ENCODE results near the gene CBX4. TPM values are rescaled to one million over a fixed set of nuclear protein-coding genes. Genes with fewer than 3 reads are reported as not detected.

Gene CBX4
- total and polyA plus RNA-seq, 2 of the 4 experiments (the other 2 are of a cell fraction), result 3.2 to 9.4 TPM

GRCh38 chr17:79788989-79789942 is 50.0 kb downstream of the CBX4 start:
- Histone ChIP-seq H3K18ac (ENCODE audit: low read depth, low read length) (no peak overlapping the region), H2AK9ac (replicated peaks; ENCODE audit: low read depth, low read length, poor library complexity) (no peak overlapping the region), H3K36me3 (ENCODE audit: control insufficient read depth, insufficient read depth, low read length) (peaks cover 4% of the 10 kb centered on the region), H3K4ac (ENCODE audit: low read depth, low read length) (no peak overlapping the region), H2BK15ac (ENCODE audit: low read depth, low read length) (no peak overlapping the region), H3K9ac (ENCODE audit: low read depth, low read length) (no peak overlapping the region), H2BK120ac (ENCODE audit: low read depth, low read length) (no peak overlapping the region), H3K4me1 (ENCODE audit: control insufficient read depth, insufficient read depth, low read length) (peaks cover 2% of the 10 kb centered on the region), H2BK20ac (ENCODE audit: low read depth, low read length) (no peak overlapping the region), H4K91ac (ENCODE audit: insufficient read depth, low read depth, low read length) (no peak overlapping the region), H2AFZ (replicated peaks; ENCODE audit: low read length, poor library complexity) (peak overlapping the region; percentile 83), H4K20me1 (ENCODE audit: insufficient read depth, low read length) (peaks cover 11% of the 10 kb centered on the region), H3K79me1 (ENCODE audit: low read depth in 1 of 2, low read length in 2 of 2) (0 out of 4 replicates have a peak, but pooled peaks cover 0 to under 1% of the 10 kb centered on the region in 2 experiments), H3K23ac (ENCODE audit: low read depth, low read length) (no peak overlapping the region), H3K27ac (ENCODE audit: insufficient read depth, low read length) (no peak overlapping the region), H4K8ac (ENCODE audit: low read depth in 2 of 2, low read length in 2 of 2) (no peak overlapping the region), H3K56ac (ENCODE audit: extremely low read depth, insufficient read depth, low read length) (no peak overlapping the region), H3K4me3 (ENCODE audit: insufficient read depth, low read depth, low read length) (no peak overlapping the region; the same call in 1 of the 2 replicates), H3K27me3 (ENCODE audit: control insufficient read depth, insufficient read depth, low read length) (peaks cover 37% of the 10 kb centered on the region), H2BK5ac (ENCODE audit: low read depth, low read length, poor library complexity, severe bottlenecking) (no peak overlapping the region), H3K4me2 (ENCODE audit: low read depth, low read length) (peak overlapping the region; percentile 20; the same call in 1 of the 2 replicates), H4K5ac (ENCODE audit: low read depth, low read length) (no peak overlapping the region), H3K14ac (replicated peaks; ENCODE audit: low read depth, low read length) (no peak overlapping the region), H3K9me3 (ENCODE audit: control insufficient read depth, insufficient read depth, low read length) (no peaks in the 10 kb centered on the region), H3K9me1 (ENCODE audit: insufficient read depth, low read length) (no peaks in the 10 kb centered on the region), H2AK5ac (ENCODE audit: low read depth, low read length) (no peak overlapping the region)
- no TSS peak for BruUV-seq (replicated peaks)
- dilution Hi-C loops (cut with HindIII; ENCODE audit: low sequenced_read_pairs, unreplicated experiment) (no loop called here), intact Hi-C loops (cut with micrococcal nuclease) (no loop called here), in situ Hi-C loops (cut with MboI; ENCODE audit: low sequenced_read_pairs) (loop anchor here (10.0 kb wide), 1 partner anchor 126 kb away; no protein-coding TSS in a partner anchor)
- ATAC-seq (ENCODE audit: low read depth) (no peak; the same call in 1 of the 2 replicates), DNase-seq (no peak)
- POLR2A ChIA-PET (ENCODE audit: unreplicated experiment), result no interaction called here
- 34% methylated on average over 18 of the region's 52 CpGs; no CpG with 5 or more reads in 1 of the 2 experiments for WGBS, 2 experiments (ENCODE audit: extremely low coverage in 2 of 2, insufficient read length in 1 of 2)
- CTCF ChIA-PET, result interaction anchor here (0.6 to 0.9 kb wide), 2 partner anchors 159 to 244 kb away, joined by 3 read pairs; no protein-coding TSS in a partner anchor
- no peak for TF ChIP-seq CEBPB (IDR thresholded peaks at IDR 0.05; ENCODE audit: low read depth, low read length)
- TF ChIP-seq NFE2L2 (IDR thresholded peaks at IDR 0.05; ENCODE audit: low read depth, low read length), result no peak
- TF ChIP-seq RFX5 (IDR thresholded peaks at IDR 0.05; ENCODE audit: low read depth, low read length), result no peak
- TF ChIP-seq CHD1 (IDR thresholded peaks at IDR 0.05; ENCODE audit: low read depth, low read length), result no peak
- TF ChIP-seq MXI1 (IDR thresholded peaks at IDR 0.05; ENCODE audit: borderline replicate concordance, low read depth, low read length), result no peak
- TF ChIP-seq POLR2A (IDR thresholded peaks at IDR 0.05; ENCODE audit: low read depth, low read length), result no peak
- no peak for TF ChIP-seq RAD21 (IDR thresholded peaks at IDR 0.05; ENCODE audit: low read length)
- TF ChIP-seq FOS (IDR thresholded peaks at IDR 0.05; ENCODE audit: low read depth, low read length), result no peak
- no peak for TF ChIP-seq MAFK (IDR thresholded peaks at IDR 0.05; ENCODE audit: low read depth, low read length)
- TF ChIP-seq USF2 (IDR thresholded peaks at IDR 0.05; ENCODE audit: low read depth, low read length), result no peak
- no peak for TF ChIP-seq BHLHE40 (IDR thresholded peaks at IDR 0.05; ENCODE audit: low read depth, low read length)
- TF ChIP-seq RCOR1 (IDR thresholded peaks at IDR 0.05; ENCODE audit: insufficient replicate concordance, low read length), result no peak
- TF ChIP-seq ELK1 (IDR thresholded peaks at IDR 0.05; ENCODE audit: borderline replicate concordance, low read depth, low read length), result no peak
- TF ChIP-seq CTCF (conservative IDR thresholded peaks at IDR 0.05; ENCODE audit: low read depth, low read length), result no peak

All from IMR-90 (cell line).